Esophagus squamous epithelium (tissue), 5 donors: ENCODE measurements around the gene PFKL. TPM values are rescaled to one million over a fixed set of nuclear protein-coding genes. Genes with fewer than 3 reads are reported as not detected.

Experiments used
- DNase-seq: peaks from one replicate; lab custom pipeline; 2025; lab: John Stamatoyannopoulos, UW
- H3K27ac ChIP-seq, 4 donors: fragments of 200-600 bp; sonication (generic); one replicate each; pipeline ENCODE4 v1.5.1; 2016 to 2019; ENCODE audit warnings: mild to moderate bottlenecking in 1 of 4
- H3K27me3 ChIP-seq, 4 donors: fragments of 200-600 bp; sonication (generic); 1 replicate in 3 of 4; 2 replicates in 1 of 4; pipeline versions ENCODE4 v1.5.1 to v1.6.0; 2017 to 2021; ENCODE audit warnings: antibody characterized with exemption in 1 of 4
- H3K36me3 ChIP-seq, 3 donors: fragments of 200-600 bp; sonication (generic); one replicate each; pipeline ENCODE4 v1.5.1; 2016 to 2019
- H3K4me1 ChIP-seq, 3 donors: fragments of 200-600 bp; sonication (generic); one replicate each; pipeline ENCODE4 v1.5.1; 2017 to 2019
- H3K4me3 ChIP-seq, 4 donors: fragments of 200-600 bp; sonication (generic); 1 replicate in 3 of 4; 2 replicates in 1 of 4; pipeline ENCODE4 v1.5.1; 2016 to 2019; ENCODE audit warnings: mild to moderate bottlenecking in 2 of 4, moderate library complexity in 1 of 4
- H3K9me3 ChIP-seq, 3 donors: fragments of 200-600 bp; sonication (generic); one replicate each; pipeline ENCODE4 v1.5.1; 2016 to 2019
- POLR2A ChIP-seq, 4 donors: fragments of 450-650 bp; IDR thresholded peaks; one replicate each; pipeline ENCODE4 v1.6.1; 2017; ENCODE audit warnings: antibody characterized with exemption in 4 of 4, mild to moderate bottlenecking in 4 of 4, moderate library complexity in 3 of 4
- WGBS, 2 donors: methylation state at CpG; one replicate each; pipeline ENCODE4 v1.1.5; 2018; 5-methylcytosine and 5-hydroxymethylcytosine counted together
- intact Hi-C: fragments of 100-400 bp; cut with DNase I; formaldehyde crosslinking; loops from one replicate; pipeline ENCODE4 v1.15.0; 2022
- total RNA-seq, 4 donors: library from RNA; depleted of rRNA; stranded (reverse); fragments of >200 nt; gene quantifications; one replicate each; pipeline ENCODE4 v1.1.0, GENCODE V29; 2016
- TF ChIP-seq, protein P1 (sequence below), 6 experiments: fragments of 450-650 bp in 4 of 6; fragments of 200-600 bp in 2 of 6; sonication (generic) in 2 of 6; IDR thresholded peaks; one replicate each; pipeline ENCODE4 v1.5.1; 2016 to 2019; ENCODE audit warnings: antibody characterized with exemption in 6 of 6, mild to moderate bottlenecking in 4 of 6, moderate library complexity in 4 of 6
- donor health status: DM: yes; HTN: yes; CAD: no.

PFKL gene
- 100 to 1,000 TPM in 1 of 4 donors, 10 to 100 TPM in 3; 81.3 to 135 (median 94.6) TPM for total RNA-seq

DNA sequence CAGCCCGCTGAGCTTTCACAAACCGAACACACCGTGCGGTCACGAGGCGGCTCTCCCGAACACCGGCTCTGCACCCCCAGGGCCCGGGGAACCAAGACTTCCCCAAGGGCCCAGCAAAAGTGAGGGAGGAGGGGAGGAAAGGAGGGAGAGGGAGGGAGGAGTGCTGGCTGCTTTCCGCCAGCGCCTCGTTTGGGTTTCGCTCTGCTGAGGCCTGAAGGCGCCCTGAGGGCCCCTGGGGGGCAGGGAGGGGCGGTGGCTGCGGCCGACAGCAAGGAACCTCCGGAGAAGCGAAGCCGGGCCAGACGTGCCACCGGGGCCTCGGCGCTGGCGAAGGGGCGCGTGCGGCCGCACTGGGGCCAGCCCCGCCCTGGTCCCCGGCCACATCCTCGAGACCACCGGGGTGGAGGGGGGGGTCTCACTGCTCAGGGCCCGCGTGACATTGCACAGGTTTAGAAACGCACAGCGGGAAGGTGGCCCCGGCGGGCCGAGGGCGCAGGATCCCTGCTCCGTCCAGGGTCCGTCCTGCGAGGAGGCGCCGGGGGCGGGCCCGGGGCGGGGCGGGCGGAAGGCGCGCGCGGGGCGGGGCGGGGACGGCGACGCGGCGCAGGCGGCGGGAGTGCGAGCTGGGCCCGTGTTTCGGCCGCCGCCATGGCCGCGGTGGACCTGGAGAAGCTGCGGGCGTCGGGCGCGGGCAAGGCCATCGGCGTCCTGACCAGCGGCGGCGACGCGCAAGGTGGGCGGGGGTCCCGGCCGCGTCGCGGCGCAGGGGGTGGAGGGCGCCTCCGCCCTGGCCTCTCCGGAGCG is at the start of gene PFKL:
Gene PFKL (plus strand): TSS at position 596 of the 804 bp plus-strand sequence. CDS start 53 bp downstream, at position 649.
- peaks cover 39 to 80% (median 45%) of the 10 kb centered on the region in 3 donors for H3K4me1 ChIP-seq
- TF ChIP-seq POLR2A (IDR thresholded peaks at IDR 0.05), result peak in 1 of 4 donors; percentile 61
- TF ChIP-seq, protein P1, sequence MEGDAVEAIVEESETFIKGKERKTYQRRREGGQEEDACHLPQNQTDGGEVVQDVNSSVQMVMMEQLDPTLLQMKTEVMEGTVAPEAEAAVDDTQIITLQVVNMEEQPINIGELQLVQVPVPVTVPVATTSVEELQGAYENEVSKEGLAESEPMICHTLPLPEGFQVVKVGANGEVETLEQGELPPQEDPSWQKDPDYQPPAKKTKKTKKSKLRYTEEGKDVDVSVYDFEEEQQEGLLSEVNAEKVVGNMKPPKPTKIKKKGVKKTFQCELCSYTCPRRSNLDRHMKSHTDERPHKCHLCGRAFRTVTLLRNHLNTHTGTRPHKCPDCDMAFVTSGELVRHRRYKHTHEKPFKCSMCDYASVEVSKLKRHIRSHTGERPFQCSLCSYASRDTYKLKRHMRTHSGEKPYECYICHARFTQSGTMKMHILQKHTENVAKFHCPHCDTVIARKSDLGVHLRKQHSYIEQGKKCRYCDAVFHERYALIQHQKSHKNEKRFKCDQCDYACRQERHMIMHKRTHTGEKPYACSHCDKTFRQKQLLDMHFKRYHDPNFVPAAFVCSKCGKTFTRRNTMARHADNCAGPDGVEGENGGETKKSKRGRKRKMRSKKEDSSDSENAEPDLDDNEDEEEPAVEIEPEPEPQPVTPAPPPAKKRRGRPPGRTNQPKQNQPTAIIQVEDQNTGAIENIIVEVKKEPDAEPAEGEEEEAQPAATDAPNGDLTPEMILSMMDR (IDR thresholded peaks at IDR 0.05), result no peak
- H3K27ac ChIP-seq, result peak within 1 kb of the TSS; percentile 85 to 97 (median 96)

DNA sequence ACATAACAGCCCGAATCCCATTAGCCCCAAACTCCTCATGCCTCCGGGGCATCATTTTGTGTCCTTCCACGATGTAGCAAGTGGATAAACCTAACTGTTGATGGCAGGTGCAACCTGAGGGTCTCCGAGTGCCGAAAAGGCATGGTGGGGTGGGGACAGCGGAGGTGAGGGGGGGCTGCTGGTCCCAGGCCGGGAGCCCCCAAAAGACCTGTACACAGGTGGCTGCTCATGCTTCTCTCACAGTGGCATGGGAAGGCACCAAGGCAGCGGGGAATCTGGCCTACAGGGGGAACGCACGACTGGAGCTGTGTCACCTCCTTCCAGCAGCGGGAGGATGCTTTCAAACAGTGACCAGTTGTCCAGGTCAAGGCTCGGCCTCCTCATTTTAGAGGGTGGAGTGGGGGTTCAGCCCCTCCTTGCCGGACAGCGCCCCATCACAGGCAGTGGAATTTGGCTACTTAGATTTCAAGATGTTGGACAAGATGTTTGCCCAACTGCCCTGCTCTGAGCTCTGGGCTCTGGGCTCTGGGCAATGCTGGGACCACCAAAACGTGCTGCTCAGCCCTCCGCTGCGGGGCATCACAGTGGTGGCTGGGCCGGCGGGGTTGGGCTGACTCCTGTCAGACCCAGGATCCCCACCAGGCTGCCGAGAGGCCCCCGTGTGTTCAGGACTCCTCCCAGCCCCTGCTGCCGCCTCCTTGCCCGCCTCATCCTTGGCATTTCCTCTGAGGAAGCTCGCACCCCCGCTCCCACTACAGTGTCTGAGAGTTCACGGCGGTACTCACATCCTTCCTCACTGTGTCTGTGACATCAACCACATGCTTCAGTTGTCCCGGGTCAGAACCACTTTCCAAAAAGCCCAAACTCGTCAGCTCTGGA is 45.8 kb upstream of the PFKL start:
- no peak overlapping the region for H3K27ac ChIP-seq
- peaks cover 0 to 16% (median 0%) of the 10 kb centered on the region in 3 donors for H3K4me1 ChIP-seq
- no peak for DNase-seq
- TF ChIP-seq, protein P1 (IDR thresholded peaks at IDR 0.05), result no peak
- no peak for TF ChIP-seq POLR2A (IDR thresholded peaks at IDR 0.05)
- no peak overlapping the region for H3K4me3 ChIP-seq
- 55 to 63% methylated on average over 12 to 19 of the region's 29 CpGs for WGBS, 2 donors
- intact Hi-C loops, result no loop called here
- no peaks in the 10 kb centered on the region for H3K36me3 ChIP-seq
- no peaks in the 10 kb centered on the region for H3K9me3 ChIP-seq
- peaks cover 0 to 29% (median 0%) of the 10 kb centered on the region in 4 donors for H3K27me3 ChIP-seq

More for the DNA sequence above, at the start of gene PFKL:
- intact Hi-C loops, result no loop called here
- H3K36me3 ChIP-seq, result peaks cover 0 to 5% (median 0%) of the 10 kb centered on the region in 3 donors
- no peaks in the 10 kb centered on the region for H3K9me3 ChIP-seq
- peaks cover 0 to 29% (median 0%) of the 10 kb centered on the region in 4 donors for H3K27me3 ChIP-seq
- WGBS, 2 donors, result 0 to 3% methylated on average over 2 to 8 of the region's 94 CpGs
- no peak for DNase-seq
- peak within 1 kb of the TSS; percentile 67 to 98 (median 84) for H3K4me3 ChIP-seq

GRCh38 chr21:44255511-44255981 is 44.3 kb upstream of the PFKL start:
- no peak overlapping the region for H3K4me3 ChIP-seq
- TF ChIP-seq, protein P1 (IDR thresholded peaks at IDR 0.05), result no peak
- TF ChIP-seq POLR2A (IDR thresholded peaks at IDR 0.05), result no peak
- H3K9me3 ChIP-seq, result no peaks in the 10 kb centered on the region
- intact Hi-C loops, result no loop called here
- WGBS, 2 donors, result 82 to 96% methylated on average over 2 to 3 of the region's 11 CpGs
- no peak for DNase-seq
- H3K27me3 ChIP-seq, result peaks cover 0 to 30% (median 0%) of the 10 kb centered on the region in 4 donors
- H3K4me1 ChIP-seq, result peaks cover 0 to 16% (median 0%) of the 10 kb centered on the region in 3 donors
- H3K27ac ChIP-seq, result no peak overlapping the region
- H3K36me3 ChIP-seq, result no peaks in the 10 kb centered on the region

DNA sequence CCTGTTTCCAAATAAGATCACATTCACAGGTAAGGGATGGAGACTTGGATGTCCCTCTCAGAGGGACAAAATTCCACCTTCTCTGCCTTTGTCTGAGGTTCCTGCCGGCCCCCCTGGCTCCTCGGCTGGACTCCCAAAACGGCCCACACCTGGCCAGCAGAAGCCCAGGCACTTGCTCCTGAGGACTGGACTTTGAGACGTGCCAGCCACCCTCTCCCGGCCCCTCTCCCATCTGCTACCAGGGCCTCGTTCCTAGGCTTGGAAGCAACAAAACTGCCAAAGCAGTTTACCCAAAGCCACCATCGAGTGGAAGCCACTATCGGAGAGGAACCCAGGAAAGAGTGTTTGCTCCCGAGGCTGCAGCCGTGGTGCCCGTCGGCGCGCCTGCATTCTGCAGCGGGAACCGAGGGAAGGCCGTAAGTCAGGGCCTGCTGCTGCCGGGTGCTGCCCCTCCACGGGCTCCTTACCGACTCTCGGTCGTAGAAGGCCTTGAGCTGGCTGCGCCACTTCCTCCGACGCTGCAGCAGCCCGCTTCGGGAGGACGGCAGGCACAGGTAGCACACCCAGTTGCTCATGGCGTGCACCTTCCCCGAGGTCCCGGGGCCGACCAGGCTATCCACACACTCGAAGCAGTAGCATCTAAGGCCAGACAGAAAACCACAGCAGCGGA is 41.7 kb upstream of the PFKL start:
- DNase-seq, result no peak

More for the DNA sequence above, 41.7 kb upstream of the PFKL start:
- 86 to 89% methylated on average over 11 to 22 of the region's 34 CpGs for WGBS, 2 donors
- peaks cover 0 to 50% (median 0%) of the 10 kb centered on the region in 4 donors for H3K27me3 ChIP-seq
- no peak overlapping the region for H3K4me3 ChIP-seq
- no peaks in the 10 kb centered on the region for H3K9me3 ChIP-seq
- no peak overlapping the region for H3K27ac ChIP-seq
- intact Hi-C loops, result no loop called here
- no peaks in the 10 kb centered on the region for H3K36me3 ChIP-seq
- peaks cover 0 to 16% (median 0%) of the 10 kb centered on the region in 3 donors for H3K4me1 ChIP-seq
- TF ChIP-seq, protein P1 (IDR thresholded peaks at IDR 0.05), result no peak
- no peak for TF ChIP-seq POLR2A (IDR thresholded peaks at IDR 0.05)
